NCI-H1092 treated with DMSO at 0.1 percent for 48 hours (cell line): ENCODE measurements around the gene NIPAL3.

Experiments used
- DNase-seq: peaks from one replicate; lab custom pipeline; 2025; lab: John Stamatoyannopoulos, UW

Gene NIPAL3

DNA sequence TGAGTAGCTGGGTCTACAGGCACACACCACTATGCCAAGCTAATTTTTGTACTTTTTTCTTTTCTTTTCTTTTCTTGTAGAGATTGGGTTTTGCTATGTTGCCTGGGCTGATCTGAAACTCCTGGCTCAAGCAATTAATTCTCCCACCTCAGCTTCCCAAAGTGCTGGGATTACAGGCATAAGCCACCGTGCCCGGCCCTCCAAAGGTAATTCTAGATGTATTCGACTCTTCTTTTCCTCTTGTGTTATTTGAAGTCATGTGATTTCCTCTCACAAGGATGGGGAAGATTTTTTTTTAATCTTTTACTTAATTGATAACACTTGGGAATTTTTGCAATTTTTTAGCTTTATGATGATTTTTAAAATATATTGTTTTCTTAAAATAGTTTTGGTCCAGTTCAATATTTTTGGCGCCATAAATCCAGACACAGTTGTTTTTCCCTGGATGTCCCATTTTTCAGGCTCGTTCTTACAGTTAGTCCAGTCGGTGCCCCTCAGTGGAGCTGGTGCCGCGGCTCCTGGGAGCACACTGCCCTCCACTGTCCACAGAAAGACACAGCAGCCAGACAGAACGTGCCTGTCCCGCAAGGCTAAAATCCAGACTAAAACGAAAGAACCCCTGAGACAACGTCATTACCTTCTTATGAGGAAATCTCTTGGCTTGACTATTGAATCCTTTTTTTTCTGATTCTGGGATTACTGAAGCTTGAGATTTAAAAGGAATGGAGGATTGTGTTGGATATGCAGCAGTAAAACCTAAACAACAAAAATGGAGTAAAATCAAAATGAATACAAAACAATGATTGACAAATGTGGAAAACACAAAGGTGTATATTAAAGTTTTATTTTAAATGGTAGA is 24.4 kb upstream of the NIPAL3 start:
- peak; percentile 64 for DNase-seq

DNA sequence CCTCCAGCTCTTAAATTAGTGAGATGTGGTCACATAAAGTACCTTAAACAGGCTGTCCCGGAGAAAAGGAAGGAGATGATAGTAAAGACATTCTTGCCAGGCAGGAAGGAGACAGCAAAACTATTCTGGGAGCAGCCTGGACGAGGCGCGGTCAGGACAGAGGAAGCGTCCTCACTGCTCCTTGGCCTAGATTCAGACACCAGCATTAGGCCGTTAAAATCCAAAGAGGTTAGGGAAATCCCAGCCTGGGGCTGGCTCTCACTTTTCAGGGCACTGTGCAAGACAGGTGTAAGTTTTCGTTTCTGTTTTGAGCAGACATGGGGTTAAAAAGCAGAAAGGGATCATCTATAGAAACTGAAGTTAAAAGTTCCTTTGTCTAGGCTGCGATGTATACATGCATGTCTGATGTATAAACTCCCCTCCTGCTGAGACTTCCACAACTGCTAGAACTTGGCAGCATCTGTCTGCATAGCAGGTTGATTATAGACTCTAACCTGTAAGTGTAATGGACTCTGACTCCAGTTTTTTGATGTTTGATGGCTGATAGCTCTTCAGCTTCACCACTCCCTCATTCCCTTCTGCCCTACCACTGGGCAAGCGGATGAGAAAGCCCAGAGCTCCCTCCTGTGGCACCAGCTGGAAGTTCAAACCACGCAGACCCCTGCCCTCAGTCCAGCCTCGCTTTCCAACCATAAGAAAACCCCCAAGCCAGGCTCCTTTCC is 23.6 kb upstream of the NIPAL3 start:
- DNase-seq, result peak; percentile 58

DNA sequence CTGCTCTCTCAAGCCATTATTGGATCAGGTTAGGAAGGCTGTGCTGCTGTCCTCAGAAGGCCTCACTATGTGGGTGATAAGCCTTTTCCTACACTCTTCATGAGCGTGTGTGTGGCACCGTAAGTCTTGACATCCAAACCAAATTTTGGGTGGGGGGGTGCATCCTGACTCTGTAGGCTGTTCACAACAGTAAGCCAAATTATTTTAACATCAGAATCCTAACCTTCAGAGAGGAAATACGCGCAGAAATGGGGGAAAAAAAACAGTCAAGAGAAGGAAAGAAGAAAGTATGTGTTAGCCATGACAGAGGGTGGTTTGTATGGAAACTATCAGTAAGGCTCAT is 23.0 kb upstream of the NIPAL3 start:
- DNase-seq, result no peak

- DNase-seq, result no peak
Observed at GRCh38 chr1:24392982-24393650, 22.5 kb upstream of the NIPAL3 start.

GRCh38 chr1:24393892-24394291 is 21.7 kb upstream of the NIPAL3 start:
- DNase-seq, result no peak

GRCh38 chr1:24400065-24400464 is 15.5 kb upstream of the NIPAL3 start:
- DNase-seq, result no peak

- DNase-seq, result no peak
Observed at GRCh38 chr1:24403806-24404205, 11.8 kb upstream of the NIPAL3 start.

GRCh38 chr1:24406788-24407187 is 8.8 kb upstream of the NIPAL3 start:
- no peak for DNase-seq

DNA sequence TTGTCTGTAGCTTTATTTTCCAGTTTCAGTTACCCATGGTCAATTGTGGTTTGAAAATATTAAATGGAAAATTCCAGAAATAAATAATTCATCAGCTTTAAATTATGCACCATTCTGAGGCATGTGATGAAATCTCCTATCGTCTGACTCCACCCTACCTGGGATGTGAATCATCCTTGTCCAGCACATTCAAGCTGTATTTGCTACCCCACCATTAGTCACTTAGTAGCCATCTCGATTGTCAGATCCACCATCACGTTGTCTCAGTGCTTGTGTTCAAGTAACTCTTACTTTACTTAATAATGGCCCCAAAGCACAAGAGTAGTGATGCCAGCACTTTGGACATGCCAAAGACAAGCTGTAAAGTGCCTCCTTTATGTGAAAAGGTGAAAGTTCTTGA is 6.1 kb upstream of the NIPAL3 start:
- DNase-seq, result no peak

DNA sequence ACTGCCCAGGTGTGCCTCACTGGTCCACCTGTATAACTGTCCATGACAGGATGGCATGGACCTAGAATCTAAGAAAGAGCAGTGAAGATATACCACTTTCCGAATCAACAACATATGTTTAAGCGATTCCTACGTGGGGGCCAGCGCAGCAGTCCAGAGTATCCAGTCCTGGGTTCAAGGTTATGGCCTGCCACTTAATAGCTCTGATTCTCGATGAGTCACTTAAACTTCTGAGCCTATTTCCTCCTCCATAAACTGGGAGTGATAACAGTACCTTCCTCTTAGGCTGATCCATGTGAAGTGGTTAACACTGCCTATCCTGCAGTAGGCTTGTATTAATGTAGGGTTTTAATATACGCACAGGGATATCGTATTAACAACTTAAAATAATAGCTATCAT is 4.9 kb upstream of the NIPAL3 start:
- DNase-seq, result no peak

DNA sequence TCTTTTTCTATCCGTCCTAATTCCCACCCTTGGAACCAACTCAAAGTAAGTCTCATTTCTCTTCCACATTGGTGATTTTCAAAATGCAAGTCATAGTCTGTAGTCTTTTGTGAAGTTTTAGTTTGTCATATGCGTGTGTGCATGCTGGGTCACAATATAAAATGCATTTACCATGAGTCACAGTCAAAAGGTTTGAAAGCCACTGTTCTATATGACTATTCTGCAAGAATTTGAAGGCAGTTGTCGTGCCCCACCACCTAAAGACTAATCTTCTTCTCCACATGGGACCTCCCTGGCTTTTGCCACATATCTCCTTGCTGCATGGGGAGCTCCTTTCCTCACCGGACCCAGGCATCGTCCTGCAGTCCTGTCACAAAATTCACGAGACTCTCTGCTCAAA is 3.6 kb upstream of the NIPAL3 start:
- no peak for DNase-seq

GRCh38 chr1:24412408-24412807 is 3.2 kb upstream of the NIPAL3 start:
- no peak for DNase-seq

- peak; percentile 87 for DNase-seq
Observed at GRCh38 chr1:24413350-24414163, 2.0 kb upstream of the NIPAL3 start, which contains the start of gene STPG1. Gene STPG1 (minus strand): TSS chr1:24413782. CDS start chr1:24401388, 12,394 bp downstream.

DNA sequence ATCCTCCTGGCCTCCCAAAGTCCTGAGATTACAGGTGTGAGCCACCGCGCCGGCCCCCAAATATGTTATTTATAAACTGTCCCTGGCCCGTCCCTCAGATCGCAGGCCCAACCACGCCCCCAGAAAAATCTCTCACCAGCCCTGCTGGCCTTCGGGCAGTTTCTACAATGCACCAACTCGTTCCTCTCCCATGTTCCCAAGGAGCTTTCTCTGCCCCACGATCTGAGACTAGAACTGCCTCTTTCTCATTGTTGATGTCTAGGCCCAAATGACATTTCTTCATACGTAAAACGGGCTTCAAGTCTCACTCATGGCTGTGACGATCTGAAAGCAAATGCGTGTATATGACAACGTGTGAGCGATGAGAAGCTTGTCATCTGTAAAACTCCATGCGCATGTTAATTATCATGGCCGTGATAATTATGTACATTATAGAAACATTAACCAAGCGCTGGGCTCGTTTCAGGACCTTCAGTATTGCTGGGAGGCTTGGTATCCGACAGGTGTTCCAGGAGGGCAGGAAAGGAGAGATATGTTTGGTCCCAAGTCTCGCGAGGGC is 748 bp upstream of the NIPAL3 start:
- no peak for DNase-seq

DNA sequence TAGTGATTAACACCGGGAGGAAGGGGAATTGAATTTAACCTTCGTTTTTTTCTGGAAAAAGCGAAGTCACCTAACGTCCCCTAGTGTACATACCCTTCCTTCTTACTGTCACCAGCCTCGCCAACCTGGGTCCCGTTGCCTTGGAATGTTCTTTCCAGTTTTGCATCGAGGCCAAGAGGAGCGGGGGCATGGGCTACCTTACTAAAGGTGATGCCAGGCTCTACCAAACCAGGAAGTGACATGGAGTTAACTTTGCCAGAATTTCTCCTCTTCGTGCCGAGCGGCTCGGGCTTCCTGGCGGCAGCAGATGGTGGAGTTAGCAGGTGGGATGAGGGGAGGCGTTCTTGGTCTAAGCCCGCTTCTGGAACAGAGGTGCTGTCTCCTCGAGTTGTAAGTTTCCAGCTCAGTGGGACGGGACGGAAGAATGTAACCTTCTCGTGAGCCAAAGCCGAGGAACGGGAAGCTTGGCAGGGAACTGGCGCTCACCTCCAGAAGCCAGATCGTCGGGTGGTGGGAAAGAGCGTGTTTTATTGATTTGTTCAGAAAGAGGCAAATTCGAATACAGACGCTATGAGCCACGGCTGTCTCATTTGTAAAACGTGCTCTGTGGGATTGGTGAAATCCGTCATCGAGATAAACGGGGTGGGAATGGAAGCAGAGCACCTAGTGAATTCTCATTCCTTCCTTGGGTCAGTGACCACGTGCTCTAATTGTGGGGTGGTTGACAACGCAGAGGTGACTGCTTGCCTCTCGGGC is 486 bp downstream of the NIPAL3 start:
- peak; percentile 74 for DNase-seq

DNA sequence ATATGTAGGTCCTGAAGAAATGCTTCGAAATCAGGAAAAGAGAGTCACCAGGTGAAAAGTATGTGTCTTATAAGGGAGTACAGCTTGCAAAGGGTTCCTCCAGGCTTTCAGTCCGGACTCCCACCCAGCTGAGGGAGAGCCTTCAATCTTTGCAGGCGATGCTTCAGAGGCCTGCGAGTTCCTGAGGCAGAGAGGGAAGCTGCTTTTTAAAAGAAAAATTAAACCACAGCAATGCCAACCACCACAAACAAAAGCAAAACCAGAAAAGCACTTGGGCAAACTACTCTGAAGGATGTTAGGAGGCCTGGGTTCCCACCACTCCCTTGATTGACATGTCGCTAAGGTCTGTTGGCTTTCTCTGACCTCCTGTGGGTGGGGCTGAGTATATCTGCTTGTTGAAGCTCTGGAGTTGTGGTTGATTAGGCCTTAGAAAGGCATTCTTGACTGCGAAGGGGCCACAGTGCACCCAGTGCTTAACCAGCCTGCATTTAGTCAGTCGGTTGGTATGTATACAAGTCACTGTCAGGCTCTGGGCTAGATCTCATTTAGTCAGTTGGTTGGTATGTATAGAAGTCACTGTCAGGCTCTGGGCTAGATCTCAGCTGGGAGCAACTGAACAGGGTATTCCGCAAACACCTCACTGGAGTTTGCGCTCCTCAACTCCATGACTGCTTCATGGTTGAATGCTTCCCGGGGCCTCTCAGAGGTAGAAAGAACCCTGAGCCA is 1.2 kb downstream of the NIPAL3 start:
- no peak for DNase-seq

DNA sequence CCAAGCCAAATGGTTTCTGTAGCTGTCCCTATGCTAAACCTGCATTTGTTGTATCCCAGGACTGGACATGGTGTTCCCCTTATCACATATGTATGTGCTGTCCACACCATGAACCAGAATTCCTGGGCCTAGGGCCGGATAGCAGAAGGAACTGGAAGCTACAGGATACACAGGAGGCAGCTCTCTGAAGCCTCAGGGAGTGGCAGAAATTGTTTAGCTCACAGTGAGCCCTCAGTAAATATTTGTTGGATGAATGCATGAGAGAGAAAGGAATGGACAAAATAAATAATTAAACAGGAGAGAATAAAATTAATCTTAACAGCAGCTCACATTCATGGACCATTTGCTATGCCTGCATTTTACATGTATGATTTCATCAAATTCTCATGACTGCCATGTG is 2.1 kb downstream of the NIPAL3 start:
- DNase-seq, result no peak

DNA sequence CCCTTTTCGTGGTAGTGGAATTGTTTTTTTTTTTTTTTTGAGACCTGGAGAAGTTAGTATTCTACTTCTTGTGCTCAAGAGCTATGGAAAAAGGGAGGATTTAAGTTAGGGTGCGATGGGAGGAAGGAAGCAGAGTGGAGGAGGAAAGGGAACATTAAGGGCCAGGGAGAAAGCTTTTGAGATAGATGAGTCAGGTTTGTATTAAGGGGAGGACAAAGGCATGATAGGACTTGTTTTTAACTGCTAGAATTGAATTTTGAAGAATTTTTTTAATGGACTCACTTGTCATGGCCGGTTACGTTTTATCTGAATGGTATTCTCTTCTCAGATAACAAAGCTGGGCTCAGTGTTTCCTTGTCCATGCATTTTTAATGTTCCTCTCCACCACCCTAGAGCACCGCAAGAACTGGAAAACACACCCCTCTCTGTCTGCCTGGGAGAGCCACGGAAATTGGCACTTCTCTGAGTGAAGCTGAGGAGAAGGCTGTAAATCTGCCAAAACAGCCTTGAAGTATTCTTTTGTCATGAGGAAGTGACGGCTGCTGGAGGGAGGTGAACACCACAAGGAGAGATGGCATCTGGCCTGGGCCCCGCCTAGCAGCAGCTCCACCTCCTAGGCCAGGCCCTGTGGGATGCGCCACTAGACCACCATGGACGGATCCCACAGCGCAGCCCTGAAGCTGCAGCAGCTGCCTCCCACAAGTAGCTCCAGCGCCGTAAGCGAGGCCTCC is 3.5 kb downstream of the NIPAL3 start:
- no peak for DNase-seq

DNA sequence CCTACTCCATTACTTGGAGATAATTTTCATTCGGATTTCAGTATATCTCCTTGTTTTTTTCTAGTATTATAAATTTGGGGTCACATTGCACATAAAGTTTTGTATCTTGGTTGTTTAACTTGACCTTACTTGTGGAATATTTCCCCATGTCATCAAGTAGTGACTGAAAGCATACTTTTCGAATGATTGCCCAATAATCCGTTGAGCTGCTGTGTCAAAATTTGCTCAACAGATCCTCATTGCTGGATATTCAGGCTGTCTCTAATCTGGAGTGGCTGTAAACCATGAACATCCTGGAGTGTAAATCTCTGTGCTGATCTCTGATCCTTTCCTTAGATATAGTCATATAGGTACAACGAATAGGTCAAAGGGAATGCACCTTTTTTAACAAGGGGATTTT is 4.9 kb downstream of the NIPAL3 start:
- no peak for DNase-seq

- no peak for DNase-seq
Observed at GRCh38 chr1:24421502-24421901, 5.9 kb downstream of the NIPAL3 start.
